GM19463 (cell line): ENCODE data around the gene PTPRD.

Source experiments
- ATAC-seq: cut with Tn5 transposase; IDR thresholded peaks from one replicate; pipeline ENCODE4 v1.9.1; 2021; ENCODE audit warnings: mild to moderate bottlenecking, moderate library complexity; ENCODE audit not compliant: unreplicated experiment

PTPRD gene

GRCh38 chr9:10208691-10209069 lies 404.1 kb downstream of the PTPRD start:
- ATAC-seq: no peak

DNA sequence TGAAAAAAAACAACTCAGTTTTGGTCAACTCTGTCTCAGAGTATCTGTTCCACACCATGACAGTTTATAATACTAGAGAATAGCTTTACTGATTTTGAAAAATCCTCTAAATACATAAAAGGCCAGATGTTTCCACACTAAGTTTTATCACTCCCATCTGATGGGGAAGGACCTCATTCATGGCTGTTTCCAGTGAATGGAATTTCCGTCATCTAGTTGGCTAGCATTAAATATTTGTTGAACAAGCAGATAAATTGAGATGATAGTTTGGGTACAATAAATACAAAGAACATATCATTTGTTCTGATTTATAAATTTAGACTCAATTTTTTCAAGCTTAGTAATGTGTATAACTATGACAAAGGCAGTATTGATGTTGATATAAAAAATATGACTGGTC lies 408.5 kb downstream of the PTPRD start:
- no peak for ATAC-seq

DNA sequence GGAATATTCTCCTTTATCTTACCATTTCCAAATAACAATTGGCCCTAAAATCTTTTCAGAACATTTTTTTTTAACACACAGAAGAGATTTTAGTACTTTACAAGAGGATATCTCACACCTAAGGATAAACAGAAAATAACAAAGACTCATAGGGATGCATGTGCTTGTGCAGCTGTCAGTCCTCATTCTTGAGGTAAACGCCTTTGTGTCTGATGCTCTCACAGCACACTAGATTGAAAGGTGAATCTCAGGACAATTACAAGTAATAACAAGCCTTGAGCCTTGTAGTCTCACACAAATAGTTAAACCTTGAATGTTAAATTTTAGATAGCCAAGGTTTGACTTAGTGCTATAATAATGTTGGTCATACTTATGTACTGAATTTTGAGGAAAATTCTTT lies 439.2 kb downstream of the PTPRD start:
- ATAC-seq: no peak

- no peak for ATAC-seq
Measured at GRCh38 chr9:10172476-10172875, 440.3 kb downstream of the PTPRD start.

- ATAC-seq: no peak
Measured at GRCh38 chr9:10168241-10168640, 444.6 kb downstream of the PTPRD start.

- no peak for ATAC-seq
Measured at GRCh38 chr9:10148796-10149195, 464.0 kb downstream of the PTPRD start.

GRCh38 chr9:10146517-10147331 lies 466.1 kb downstream of the PTPRD start:
- no peak for ATAC-seq

DNA sequence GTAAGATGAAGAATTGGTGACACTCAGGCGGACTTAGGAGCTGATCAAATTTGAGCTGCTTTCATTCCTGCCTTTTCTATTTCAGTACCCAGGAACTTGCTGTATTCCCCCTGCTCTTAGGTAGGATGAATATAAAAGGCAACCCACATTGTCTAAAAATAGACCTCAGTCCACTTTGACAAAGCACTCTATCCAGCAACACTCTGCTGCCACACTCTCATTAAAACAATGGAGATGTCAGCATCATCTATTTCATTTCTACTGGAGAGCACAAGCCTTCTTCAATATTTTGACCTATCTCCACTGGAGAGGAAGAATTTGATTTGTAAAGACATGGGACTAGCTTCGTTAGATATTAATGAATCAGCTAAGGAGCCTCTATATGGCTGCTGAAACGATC lies 468.4 kb downstream of the PTPRD start:
- ATAC-seq: no peak

GRCh38 chr9:10135553-10135952 lies 477.2 kb downstream of the PTPRD start:
- no peak for ATAC-seq

DNA sequence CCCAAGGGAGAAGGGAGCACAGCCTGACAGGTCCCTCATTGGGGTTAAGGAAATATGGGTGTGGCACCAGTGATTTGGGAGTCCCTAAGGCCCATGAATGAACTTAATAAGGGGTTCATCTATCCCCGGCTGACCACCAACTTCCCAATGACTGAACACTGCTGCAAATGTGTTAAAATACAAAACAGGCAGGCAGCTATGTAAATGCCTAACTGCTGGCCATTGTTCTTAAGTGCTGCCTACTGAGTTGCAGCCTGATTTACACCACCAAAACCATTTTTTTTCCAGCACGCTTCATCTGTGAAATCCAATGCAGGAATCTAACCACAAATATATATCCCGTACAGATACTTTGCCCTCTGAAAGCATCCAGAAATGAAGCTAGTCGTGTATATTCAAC lies 478.5 kb downstream of the PTPRD start:
- no peak for ATAC-seq

DNA sequence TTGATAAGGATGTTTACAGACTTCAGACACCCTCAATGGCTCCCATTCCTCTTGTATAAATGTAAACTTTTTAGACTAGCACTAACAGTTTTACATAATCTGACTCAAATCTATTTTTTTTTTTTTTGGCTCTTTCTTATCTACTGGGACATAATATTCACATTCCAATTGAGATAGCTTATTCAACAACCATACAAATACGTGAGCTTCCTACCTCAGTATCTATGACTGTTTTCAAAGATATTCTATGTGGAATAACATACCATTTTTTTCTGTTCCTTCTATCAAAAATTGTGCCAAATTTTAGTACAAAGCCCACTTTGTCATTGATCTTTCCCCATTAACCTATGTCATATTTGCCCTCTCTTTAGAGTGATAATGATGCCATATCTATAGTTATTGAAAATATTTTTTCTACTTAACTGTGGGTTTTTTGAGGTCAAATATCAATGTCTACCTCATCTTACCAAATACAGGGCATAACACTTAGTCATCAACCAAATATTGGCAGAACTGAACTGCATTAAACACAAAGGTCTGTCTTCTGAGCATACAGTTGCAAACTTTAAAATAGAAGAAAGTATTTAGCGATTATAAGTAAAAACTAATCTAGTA lies 482.6 kb downstream of the PTPRD start:
- no peak for ATAC-seq

GRCh38 chr9:10127867-10128266 lies 484.9 kb downstream of the PTPRD start:
- ATAC-seq: no peak

DNA sequence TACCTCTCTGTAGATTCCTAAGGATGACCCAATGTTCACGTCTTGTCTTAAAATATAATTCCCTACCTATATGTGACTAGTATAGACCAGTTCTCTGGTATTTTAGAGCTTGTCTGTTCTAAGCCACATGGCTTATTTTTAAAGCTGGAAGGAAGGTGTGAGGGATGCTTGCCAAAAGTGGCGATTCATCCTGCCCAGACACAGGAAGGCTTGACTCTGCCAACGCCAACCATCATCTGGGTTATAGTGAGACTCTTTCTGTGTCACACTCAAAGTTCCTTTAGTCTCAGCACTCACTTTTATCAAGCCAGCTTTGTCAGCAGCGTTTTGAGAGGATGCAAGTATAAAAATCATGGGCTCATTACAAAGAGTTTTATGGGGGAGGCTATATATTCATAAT lies 500.0 kb downstream of the PTPRD start:
- ATAC-seq: no peak

- no peak for ATAC-seq
Measured at GRCh38 chr9:10112070-10112469, 500.7 kb downstream of the PTPRD start.

GRCh38 chr9:10108815-10109214 lies 504.0 kb downstream of the PTPRD start:
- ATAC-seq: no peak

- no peak for ATAC-seq
Measured at GRCh38 chr9:10104774-10105173, 508.0 kb downstream of the PTPRD start.

DNA sequence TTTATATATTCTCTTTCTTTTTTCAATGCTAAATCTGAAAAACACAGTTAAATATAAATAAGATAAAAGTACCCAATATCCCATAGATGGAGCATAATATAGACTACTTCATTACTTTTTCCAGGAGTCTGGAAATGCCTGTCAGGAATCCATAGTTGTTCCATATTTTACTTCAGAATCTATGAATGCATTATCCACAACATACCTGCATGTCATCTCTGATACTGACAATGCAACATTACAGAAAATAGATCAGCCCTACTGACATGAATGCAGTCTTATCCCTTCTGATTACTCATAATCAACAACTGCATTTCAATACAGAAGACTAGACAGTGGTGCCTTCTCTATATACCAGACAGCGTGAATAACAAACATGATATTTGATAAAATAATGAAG lies 517.6 kb downstream of the PTPRD start:
- no peak for ATAC-seq

DNA sequence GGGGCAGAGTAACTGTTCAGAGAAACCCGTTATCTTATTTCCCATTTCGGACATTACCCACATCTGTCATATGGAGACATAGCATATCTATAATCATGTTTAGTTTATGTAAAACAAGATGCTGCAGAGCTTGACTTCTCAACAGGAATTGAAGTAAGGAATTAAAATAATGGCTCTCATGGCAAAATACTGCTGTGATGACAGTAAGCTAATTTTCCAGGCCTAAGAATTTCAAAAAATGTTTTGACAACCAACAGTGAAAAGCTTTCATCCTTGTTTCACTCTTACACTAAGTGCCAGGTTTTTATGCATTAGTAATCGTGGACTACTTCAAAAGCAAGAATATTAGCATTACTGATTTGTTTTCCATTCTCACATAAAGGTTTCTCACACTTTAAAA lies 518.2 kb downstream of the PTPRD start:
- no peak for ATAC-seq

DNA sequence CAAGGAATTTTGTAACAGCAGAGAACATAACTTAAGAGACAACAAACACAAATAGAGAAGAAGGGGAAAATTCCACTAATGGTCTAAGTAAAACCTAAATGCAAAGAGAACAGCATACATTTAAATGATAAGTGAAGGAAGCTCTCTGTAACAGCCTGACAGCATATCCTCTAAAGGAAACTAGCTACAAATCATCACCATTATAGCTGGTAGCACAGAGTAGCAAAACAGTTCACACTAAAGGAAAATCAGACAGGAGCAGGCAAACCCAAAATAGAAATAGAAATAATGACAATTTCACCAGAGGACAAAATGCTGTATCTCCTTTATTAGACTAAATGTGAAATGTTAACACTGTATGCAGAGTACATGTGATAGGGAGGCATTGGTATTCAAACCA lies 532.8 kb downstream of the PTPRD start:
- ATAC-seq: no peak

GRCh38 chr9:10079284-10079964 lies 533.4 kb downstream of the PTPRD start:
- peak; percentile 74 for ATAC-seq

GRCh38 chr9:10071579-10071978 lies 541.2 kb downstream of the PTPRD start:
- ATAC-seq: no peak
